ENCODE data around the gene ZCCHC24.

ZCCHC24 gene

GRCh38 chr10:79360499-79361342 is 84.7 kb downstream of the ZCCHC24 start:
- no peak for DNase-seq (ENCODE audit: low read depth in 2 of 2)

GRCh38 chr10:79359816-79360498 is 85.5 kb downstream of the ZCCHC24 start:
- DNase-seq (ENCODE audit: low read depth in 2 of 2): no peak

GRCh38 chr10:79358811-79359210 is 86.6 kb downstream of the ZCCHC24 start:
- no peak for DNase-seq (ENCODE audit: low read depth in 2 of 2)

- no peak for DNase-seq (ENCODE audit: low read depth in 2 of 2)
Measured at GRCh38 chr10:79357180-79357579, 88.2 kb downstream of the ZCCHC24 start.

- no peak for DNase-seq (ENCODE audit: low read depth in 2 of 2)
Measured at GRCh38 chr10:79356104-79356503, 89.3 kb downstream of the ZCCHC24 start.

- no peak for DNase-seq (ENCODE audit: low read depth in 2 of 2)
Measured at GRCh38 chr10:79355420-79356017, 89.9 kb downstream of the ZCCHC24 start.

- DNase-seq (ENCODE audit: low read depth in 2 of 2): no peak
Measured at GRCh38 chr10:79354615-79355014, 90.8 kb downstream of the ZCCHC24 start.

GRCh38 chr10:79354141-79354540 is 91.3 kb downstream of the ZCCHC24 start:
- no peak for DNase-seq (ENCODE audit: low read depth in 2 of 2)

- no peak for DNase-seq (ENCODE audit: low read depth in 2 of 2)
Measured at GRCh38 chr10:79353726-79354125, 91.7 kb downstream of the ZCCHC24 start.

- DNase-seq (ENCODE audit: low read depth in 2 of 2): no peak
Measured at GRCh38 chr10:79353000-79353406, 92.4 kb downstream of the ZCCHC24 start.

- no peak for DNase-seq (ENCODE audit: low read depth in 2 of 2)
Measured at GRCh38 chr10:79352035-79352877, 93.2 kb downstream of the ZCCHC24 start.

- DNase-seq (ENCODE audit: low read depth in 2 of 2): no peak
Measured at GRCh38 chr10:79351332-79351731, 94.1 kb downstream of the ZCCHC24 start.

GRCh38 chr10:79350407-79351154 is 94.8 kb downstream of the ZCCHC24 start:
- no peak for DNase-seq (ENCODE audit: low read depth in 2 of 2)

- no peak for DNase-seq (ENCODE audit: low read depth in 2 of 2)
Measured at GRCh38 chr10:79349766-79350406, 95.5 kb downstream of the ZCCHC24 start.

- DNase-seq (ENCODE audit: low read depth in 2 of 2): no peak
Measured at GRCh38 chr10:79349072-79349491, 96.3 kb downstream of the ZCCHC24 start.

- DNase-seq (ENCODE audit: low read depth in 2 of 2): no peak
Measured at GRCh38 chr10:79348640-79348988, 96.8 kb downstream of the ZCCHC24 start.

GRCh38 chr10:79347894-79348639 is 97.4 kb downstream of the ZCCHC24 start:
- DNase-seq (ENCODE audit: low read depth in 2 of 2): peak; percentile 55 to 75

- peak; percentile 84 to 89 for DNase-seq (ENCODE audit: low read depth in 2 of 2)
Measured at GRCh38 chr10:79347226-79347893, 98.1 kb downstream of the ZCCHC24 start, which contains the start of gene PPIF. Gene PPIF, plus strand, starts transcription at chr10:79347469. Its CDS starts 80 bp downstream, at chr10:79347549.
